Putamen (tissue), 1 donor: Measurements from ENCODE around the gene CXCR3.
"Not testable (repeated sequence)": the region's sequence is repeated elsewhere in the genome, so short reads cannot be mapped to it uniquely, and the experiment has no call there.

Source experiments
- DNase-seq: peaks from one replicate; pipeline ENCODE4 v3.0.0-alpha.2; 2016; ENCODE audit warnings: low spot score

Gene CXCR3

GRCh38 chrX:71609095-71609750 is 9.1 kb downstream of the CXCR3 start:
- DNase-seq = no peak

DNA sequence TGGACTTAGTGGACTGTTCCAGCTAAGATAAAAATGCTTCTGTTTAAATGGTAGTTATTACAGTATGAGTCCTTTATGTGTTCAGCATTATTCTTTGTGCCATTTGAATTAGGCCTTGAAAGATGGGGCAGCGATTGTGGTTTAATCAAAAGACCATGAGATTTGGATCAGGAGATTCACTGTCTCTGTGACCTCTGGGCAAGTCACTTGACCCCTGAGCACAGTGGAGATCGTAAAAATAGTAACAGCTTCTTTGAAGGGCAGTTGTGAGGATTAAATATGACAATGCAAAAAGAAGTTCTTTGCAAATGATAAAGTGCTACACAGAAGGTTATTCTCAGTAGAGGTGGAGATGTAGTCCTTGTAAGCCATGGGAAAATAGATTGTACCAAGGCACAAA is 10.8 kb downstream of the CXCR3 start:
- no peak for DNase-seq

GRCh38 chrX:71606536-71607216 is 11.6 kb downstream of the CXCR3 start:
- no peak for DNase-seq

- no peak for DNase-seq
Measured at GRCh38 chrX:71604796-71605568, 13.3 kb downstream of the CXCR3 start.

GRCh38 chrX:71604141-71604540 is 14.2 kb downstream of the CXCR3 start:
- no peak for DNase-seq

DNA sequence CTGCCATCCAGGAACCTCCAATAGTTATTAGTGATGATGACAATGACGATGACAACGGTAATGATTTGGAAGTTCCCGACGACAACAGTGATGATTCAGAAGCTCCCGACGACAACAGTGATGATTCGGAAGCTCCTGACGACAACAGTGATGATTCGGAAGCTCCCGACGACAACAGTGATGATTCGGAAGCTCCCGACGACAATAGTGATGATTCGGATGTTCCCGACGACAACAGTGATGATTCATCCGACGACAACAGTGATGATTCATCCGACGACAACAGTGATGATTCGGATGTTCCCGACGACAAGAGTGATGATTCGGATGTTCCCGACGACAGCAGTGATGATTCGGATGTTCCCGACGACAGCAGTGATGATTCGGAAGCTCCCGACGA is 14.7 kb downstream of the CXCR3 start:
- DNase-seq = no peak

DNA sequence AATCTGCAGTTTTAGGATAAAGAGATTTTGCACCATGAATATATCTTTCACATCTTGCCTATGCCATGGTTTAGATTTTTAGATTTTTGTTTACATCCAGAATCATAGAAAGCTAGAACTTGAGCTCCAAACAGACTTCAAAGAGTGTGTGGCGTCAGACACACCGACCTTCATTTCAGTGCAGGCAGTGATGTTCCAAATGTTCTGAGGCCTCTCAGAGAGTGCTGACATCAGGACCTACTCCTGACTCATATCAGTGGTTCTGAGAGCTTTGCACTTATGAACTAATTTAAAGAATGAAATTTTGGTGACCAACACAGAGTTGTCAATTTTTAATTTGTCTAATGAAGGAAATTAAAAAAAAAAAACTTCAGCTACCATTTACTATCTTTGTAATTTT is 18.3 kb downstream of the CXCR3 start:
- DNase-seq = no peak

DNA sequence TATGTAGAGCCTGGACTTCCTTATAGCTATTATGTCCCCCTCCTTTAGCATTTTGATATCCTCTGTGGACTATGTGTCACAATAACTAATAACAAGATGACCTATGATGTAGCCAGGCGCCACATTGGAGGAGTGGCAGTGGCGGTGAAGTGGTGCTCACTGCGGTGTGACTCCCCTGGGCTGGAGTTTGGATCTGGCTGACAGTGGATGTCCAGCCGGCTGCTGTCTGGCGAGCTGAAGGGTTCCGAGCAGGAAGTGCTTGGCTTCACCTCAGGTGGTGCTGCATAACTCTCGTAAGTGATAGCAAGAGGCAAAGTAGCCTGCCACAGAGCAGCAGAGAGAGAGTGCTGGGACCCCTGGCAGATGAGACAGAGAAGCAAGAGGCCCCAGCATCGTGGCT is 25.1 kb downstream of the CXCR3 start:
- not testable (repeated sequence) for DNase-seq

DNA sequence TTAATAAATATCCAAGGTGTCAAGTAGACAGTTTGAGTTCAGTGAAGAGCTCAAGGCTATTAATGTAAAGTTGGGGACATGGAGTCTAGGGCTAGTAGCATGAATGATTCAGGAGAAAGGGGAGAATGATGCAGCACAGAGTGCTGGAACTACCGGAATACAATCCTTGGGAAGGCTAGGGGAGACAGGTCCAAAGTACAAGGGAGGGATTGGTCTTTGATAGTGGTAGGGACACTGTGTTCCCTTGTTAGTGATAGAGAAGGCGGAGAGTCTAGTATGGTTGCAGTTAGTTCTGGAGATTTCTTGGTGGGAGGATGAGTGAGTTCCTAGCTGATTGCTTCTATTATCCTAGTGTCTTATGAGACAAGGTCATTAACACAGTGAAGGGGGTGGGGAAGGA is 31.4 kb downstream of the CXCR3 start:
- DNase-seq = no peak

DNA sequence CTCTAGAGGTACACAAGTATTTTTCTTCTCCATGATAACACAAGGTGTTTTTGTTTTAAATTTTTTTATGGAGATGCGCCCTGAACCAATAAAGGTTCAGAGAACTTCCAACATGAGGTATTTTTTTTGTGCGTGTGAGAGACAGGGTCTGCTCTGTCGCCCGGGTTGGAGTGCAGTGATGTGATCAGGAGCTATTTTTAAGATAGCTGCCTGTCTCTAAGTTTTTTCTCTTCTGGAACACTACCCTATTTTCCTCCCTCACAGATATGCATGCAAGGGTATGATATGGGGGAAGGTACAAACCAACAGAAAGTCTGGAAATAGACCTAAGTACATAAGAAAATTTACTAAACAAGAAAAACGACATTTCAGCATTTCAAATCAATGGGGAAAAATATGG is 37.1 kb downstream of the CXCR3 start:
- DNase-seq = no peak

GRCh38 chrX:71579990-71580380 is 38.3 kb downstream of the CXCR3 start:
- no peak for DNase-seq

- DNase-seq = no peak
Measured at GRCh38 chrX:71579136-71579989, 38.9 kb downstream of the CXCR3 start.

DNA sequence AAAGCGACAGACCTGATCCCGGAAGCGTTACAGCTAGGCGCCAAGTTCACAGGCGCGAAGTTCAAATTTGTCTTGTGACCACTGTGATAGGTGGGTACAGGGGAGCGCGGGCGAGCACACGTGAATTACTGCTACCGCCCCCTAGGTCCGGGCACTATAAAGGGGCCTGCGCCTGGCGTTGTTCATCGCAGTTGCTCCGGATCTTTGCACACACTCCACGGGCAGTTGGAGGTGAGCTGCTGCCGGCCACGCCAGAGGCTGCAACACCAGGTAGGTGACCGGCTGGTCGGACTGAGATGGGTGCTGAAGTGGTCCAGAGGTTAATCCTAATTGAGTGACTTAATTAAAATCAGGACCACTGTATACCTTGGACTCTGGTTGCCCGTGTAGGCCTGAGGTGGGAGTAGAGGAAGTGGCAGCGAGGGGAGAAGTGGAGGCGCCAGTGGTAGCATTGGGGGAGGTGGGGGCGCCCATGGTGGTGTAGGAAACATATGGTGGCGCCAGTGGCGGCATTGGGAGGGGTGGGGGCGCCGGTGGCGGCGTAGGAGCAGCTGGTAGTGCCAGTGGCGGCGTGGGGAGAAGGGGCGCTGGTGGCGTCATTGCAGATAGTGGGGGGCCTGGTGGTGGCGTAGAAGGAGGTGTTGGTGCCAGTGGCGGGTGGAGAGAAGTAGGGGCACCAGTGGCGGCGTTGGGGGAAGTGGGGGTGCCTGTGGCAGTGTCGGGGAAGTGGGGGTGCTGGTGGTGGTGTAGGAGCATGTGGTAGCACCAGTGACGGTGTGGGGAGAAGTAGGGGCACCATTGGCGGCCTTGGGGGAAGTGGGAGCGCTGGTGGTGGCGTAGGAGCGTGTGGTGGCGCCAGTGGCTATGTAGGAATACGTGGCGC is 39.8 kb downstream of the CXCR3 start, which contains the start of gene GCNA:
GCNA (plus strand) TSS at position 185 of the 883 bp plus-strand sequence. CDS start 2,385 bp downstream, outside the sequence.
- DNase-seq = no peak

DNA sequence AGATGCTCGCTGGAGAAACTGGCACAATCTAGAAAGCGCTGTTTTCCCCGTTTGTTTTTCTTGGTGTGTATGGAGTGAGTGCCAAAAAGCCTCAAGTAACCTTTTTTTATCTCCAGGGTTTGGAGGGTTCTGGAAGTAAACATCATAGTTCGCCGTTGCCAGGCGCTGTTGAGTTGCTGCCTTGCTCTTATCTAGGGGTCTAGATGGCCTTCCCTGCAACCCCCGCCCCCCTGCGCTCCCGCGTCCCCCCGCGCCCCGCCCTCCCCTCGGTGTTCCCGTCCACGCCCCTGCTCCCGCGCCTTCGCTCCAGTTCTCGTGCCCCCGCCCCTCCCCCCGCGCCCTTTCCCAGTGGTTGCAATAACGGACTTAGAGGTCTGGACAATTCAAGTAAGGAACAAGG is 40.6 kb downstream of the CXCR3 start:
- DNase-seq = no peak

DNA sequence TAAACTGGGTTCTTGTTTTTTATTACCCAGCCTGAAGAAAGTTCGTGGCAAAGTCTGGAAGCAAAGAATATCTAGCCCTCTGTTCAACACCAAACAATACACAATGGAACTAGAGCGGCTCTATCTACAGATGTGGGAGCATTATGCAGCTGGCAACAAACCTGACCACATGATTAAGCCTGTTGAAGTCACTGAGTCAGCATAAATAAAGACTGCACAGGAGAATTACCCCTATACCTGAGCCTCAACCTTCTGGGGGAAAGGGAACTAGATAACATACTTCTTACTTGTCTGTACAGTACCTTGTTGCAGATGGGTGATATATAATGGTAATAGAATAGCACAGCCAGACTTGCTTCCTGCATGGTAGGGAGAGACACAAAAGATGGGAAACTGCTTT is 44.7 kb downstream of the CXCR3 start:
- no peak for DNase-seq

DNA sequence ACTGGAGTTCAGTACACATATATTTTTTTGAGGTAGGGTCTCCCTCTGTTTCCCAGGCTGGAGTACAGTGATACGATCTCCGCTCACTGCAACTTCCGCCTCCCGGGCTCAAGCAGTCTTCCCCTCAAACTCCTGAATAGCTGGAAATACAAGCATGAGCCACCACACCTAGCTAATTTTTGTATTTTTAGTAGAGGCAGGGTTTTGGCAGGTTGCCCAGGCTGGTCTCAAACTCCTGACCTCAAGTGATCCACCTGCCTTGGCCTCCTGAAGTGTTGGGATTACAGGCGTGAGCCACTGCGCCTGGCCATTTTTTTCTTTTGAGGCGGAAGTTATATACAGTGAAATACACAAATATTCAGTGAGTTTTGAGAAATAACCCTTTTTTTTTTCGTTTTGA is 46.9 kb downstream of the CXCR3 start:
- DNase-seq = not testable (repeated sequence)
